Retina (tissue), 1 donor: ENCODE data around the gene CFAP65.

Source experiments
- DNase-seq: peaks from one replicate; pipeline ENCODE4 v3.0.0-alpha.2; 2016

CFAP65 gene

GRCh38 chr2:218962859-218963492 is 78.3 kb downstream of the CFAP65 start:
- DNase-seq = peak; percentile 98

- peak; percentile 37 for DNase-seq
These were observed 79.4 kb downstream of the CFAP65 start for GRCh38 chr2:218961651-218962570.

GRCh38 chr2:218961229-218961628 is 80.1 kb downstream of the CFAP65 start:
- DNase-seq = peak; percentile 29

- peak; percentile 76 for DNase-seq
These were observed 80.8 kb downstream of the CFAP65 start for GRCh38 chr2:218960309-218961165.

- DNase-seq = peak; percentile 70
These were observed 81.5 kb downstream of the CFAP65 start for GRCh38 chr2:218959761-218960308.

GRCh38 chr2:218959141-218959731 is 82.1 kb downstream of the CFAP65 start, which contains the start of gene CDK5R2:
Gene CDK5R2 (plus strand): TSS chr2:218959666. CDS start chr2:218959821, 155 bp downstream.
- DNase-seq = peak; percentile 97

GRCh38 chr2:218958276-218958675 is 83.0 kb downstream of the CFAP65 start:
- no peak for DNase-seq

GRCh38 chr2:218957671-218958070 is 83.6 kb downstream of the CFAP65 start:
- DNase-seq = no peak

- no peak for DNase-seq
These were observed 85.3 kb downstream of the CFAP65 start for GRCh38 chr2:218956039-218956438.

- no peak for DNase-seq
These were observed 86.6 kb downstream of the CFAP65 start for GRCh38 chr2:218954541-218955300.

- DNase-seq = no peak
These were observed 87.9 kb downstream of the CFAP65 start for GRCh38 chr2:218953366-218953954.
